Measurements from ENCODE around the gene TRIM47. TPM values are rescaled to one million over a fixed set of nuclear protein-coding genes. Genes with fewer than 3 reads are reported as not detected.
A peak's percentile ranks its signal among the peaks of the same experiment; 100 is the strongest.

The TRIM47 gene
- total and polyA plus RNA-seq, 2 of the 13 experiments (the other 11 are each of a cell fraction or from before 2014, with no cell fraction given): 33.5 to 82.0 TPM

- in situ Hi-C loops (cut with HindIII; ENCODE audit: extremely low pct_ligation_motif_present, low pct_unique_long_range_greater_than_20kb): no loop called here
- Histone ChIP-seq H3K27me3 (ENCODE audit: control insufficient read depth in 1 of 2, insufficient read depth in 2 of 2, low read length in 2 of 2) (no peaks in the 10 kb centered on the region), H2AFZ (ENCODE audit: low read length) (no peak overlapping the region), H3K27ac (ENCODE audit: extremely low read length, insufficient read depth, low read length) (peak overlapping the region; percentile 64), H3K36me3 (replicated peaks in 1 of 2; ENCODE audit: control insufficient read depth in 1 of 2, insufficient read depth in 2 of 2, low read length in 2 of 2) (no peaks in the 10 kb centered on the region), H4K20me1 (ENCODE audit: insufficient read depth, low read length) (no peaks in the 10 kb centered on the region), H3K4me1 (ENCODE audit: insufficient read depth, low read length) (peaks cover 61% of the 10 kb centered on the region), H3K9ac (ENCODE audit: insufficient read depth, low read depth, low read length) (peak overlapping the region; percentile 71), H3K79me2 (ENCODE audit: insufficient read depth, low read length) (peaks cover 10% of the 10 kb centered on the region), H3K4me2 (ENCODE audit: low read depth, low read length) (peak overlapping the region; percentile 91), H3K9me3 (ENCODE audit: low read length) (no peaks in the 10 kb centered on the region), H3K4me3 (replicated peaks in 1 of 3; ENCODE audit: insufficient read depth in 1 of 3, low read depth in 2 of 3, low read length in 3 of 3) (peak overlapping the region in 2 of 3 experiments; percentile 51 to 83; a peak in 3 of 6 replicates)
- ATAC-seq: no peak
- DNase-seq (ENCODE audit: low spot score): peak; percentile 58
- TSS peak; percentile 6 for BruUV-seq (replicated peaks)
- intact Hi-C loops (cut with micrococcal nuclease; ENCODE audit: unreplicated experiment): loop anchor here (1.0 to 5.0 kb wide), 2 partner anchors 15 to 34 kb away; partner anchors contain the start of gene WBP2
- POLR2A ChIA-PET: interaction anchor here (1.5 to 12.9 kb wide), 11 partner anchors 10 to 112 kb away, joined by 4 to 423 read pairs (median 19); partner anchors contain the start of genes ACOX1, MRPL38, TEN1 and TRIM47
- 73% methylated on average over 23 of the region's 31 CpGs for WGBS (ENCODE audit: low lambda C conversion rate)
- no peak for FAIRE-seq
- CTCF ChIA-PET (ENCODE audit: low intra/inter-chr PET ratio, low total read pairs): interaction anchor here (1.5 kb wide), 1 partner anchor 15 kb away, joined by 4 read pairs; no protein-coding TSS in a partner anchor
- TF ChIP-seq POLR2AphosphoS5 (IDR thresholded peaks at IDR 0.05; ENCODE audit: low read depth, low read length) (no peak), NR2F2 (IDR thresholded peaks at IDR 0.05; ENCODE audit: borderline replicate concordance, low read depth) (0 out of 2 replicates have a peak, but pooled peaks have one; percentile 27), ZNF761 (CRISPR knock-in tag; conservative IDR thresholded peaks at IDR 0.05) (no peak), FOXJ3 (CRISPR knock-in tag; IDR thresholded peaks at IDR 0.05; ENCODE audit: borderline replicate concordance) (no peak), DPF2 (CRISPR knock-in tag; IDR thresholded peaks at IDR 0.05; ENCODE audit: borderline replicate concordance, low read depth) (no peak), ZFP82 (CRISPR knock-in tag; IDR thresholded peaks at IDR 0.05; ENCODE audit: borderline replicate concordance) (no peak), MYNN (CRISPR knock-in tag; IDR thresholded peaks at IDR 0.05; ENCODE audit: low read depth) (no peak), JUNB (CRISPR knock-in tag; IDR thresholded peaks at IDR 0.05; ENCODE audit: borderline replicate concordance) (0 out of 2 replicates have a peak, but pooled peaks have one; percentile 37), CEBPG (CRISPR knock-in tag; IDR thresholded peaks at IDR 0.05) (0 out of 2 replicates have a peak, but pooled peaks have one; percentile 22), PAF1 (CRISPR knock-in tag; IDR thresholded peaks at IDR 0.05) (no peak), ZHX2 (IDR thresholded peaks at IDR 0.05; ENCODE audit: low read depth) (peak; percentile 39; the same call in 1 of the 2 replicates), ZHX2 (CRISPR knock-in tag; IDR thresholded peaks at IDR 0.05; ENCODE audit: borderline replicate concordance) (no peak), THAP7 (CRISPR knock-in tag; IDR thresholded peaks at IDR 0.05) (no peak), ZNF317 (CRISPR knock-in tag; IDR thresholded peaks at IDR 0.05) (peak; percentile 97), SATB2 (CRISPR knock-in tag; IDR thresholded peaks at IDR 0.05) (0 out of 2 replicates have a peak, but pooled peaks have one; percentile 13), CEBPB (IDR thresholded peaks at IDR 0.05; ENCODE audit: borderline replicate concordance, low read depth, low read length) (peak; percentile 62; the same call in 1 of the 2 replicates), NR2F6 (IDR thresholded peaks at IDR 0.05) (no peak), NR2F6 (CRISPR knock-in tag; IDR thresholded peaks at IDR 0.05) (0 out of 2 replicates have a peak, but pooled peaks have one; percentile 20), ZNF678 (CRISPR knock-in tag; IDR thresholded peaks at IDR 0.05) (no peak), ZKSCAN1 (IDR thresholded peaks at IDR 0.05; ENCODE audit: low read length) (no peak), ZNF709 (CRISPR knock-in tag; IDR thresholded peaks at IDR 0.05) (no peak)
Measured at GRCh38 chr17:75891022-75891604, 12.7 kb upstream of the TRIM47 start.

All from HepG2 (cell line).